ENCODE results near the gene L3MBTL4. TPM values are rescaled to one million over a fixed set of nuclear protein-coding genes. Genes with fewer than 3 reads are reported as not detected.

The L3MBTL4 gene
- total RNA-seq, 1 donor from 2014 or later = 0.34 TPM

DNA sequence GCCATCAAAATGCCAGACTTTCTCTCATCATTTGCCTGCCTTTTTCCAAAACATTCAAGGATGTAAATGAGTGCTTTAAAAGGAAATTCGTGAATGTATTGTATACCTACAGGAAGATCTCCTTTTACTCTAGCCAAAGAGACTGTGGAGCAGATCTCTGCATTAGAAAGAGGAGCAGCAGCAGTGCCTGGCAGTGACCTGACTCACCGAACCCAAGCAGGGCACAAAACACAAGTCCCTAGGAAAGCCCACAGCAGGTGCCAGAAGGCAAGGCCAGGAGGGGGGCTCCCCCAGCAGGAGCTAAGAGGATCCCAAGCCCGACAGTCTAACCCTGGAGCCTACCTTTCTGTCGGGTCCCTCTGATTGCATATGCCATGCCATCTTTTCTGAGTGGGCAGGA is 47.9 kb downstream of the L3MBTL4 start:
- Histone ChIP-seq H3K36me3 (no peaks in the 10 kb centered on the region), H3K9ac (no peak overlapping the region), H3K4me3 (no peak overlapping the region), H3K27ac (no peak overlapping the region), H3K9me3 (ENCODE audit: low read depth) (no peaks in the 10 kb centered on the region), H3K4me2 (no peak overlapping the region), H3F3A (ENCODE audit: low read depth) (no peaks in the 10 kb centered on the region), H3K79me2 (ENCODE audit: low read depth) (no peaks in the 10 kb centered on the region), H3K27me3 (no peaks in the 10 kb centered on the region), H2AFZ (replicated peaks) (no peak overlapping the region), H3K4me1 (no peaks in the 10 kb centered on the region), H4K20me1 (ENCODE audit: low read depth) (no peaks in the 10 kb centered on the region)
- Mint-ChIP-seq H3K36me3 (no peaks in the 10 kb centered on the region), H3K27me3 (ENCODE audit: insufficient read depth, low read depth) (no peaks in the 10 kb centered on the region), H3K4me3 (no peak overlapping the region), H3K9me3 (no peaks in the 10 kb centered on the region), H3K4me1 (peaks cover 8% of the 10 kb centered on the region), H3K27ac (no peak overlapping the region)
- DNase-seq (ENCODE audit: low spot score) = no peak
- TF ChIP-seq EZH2 (IDR thresholded peaks at IDR 0.05) (no peak), CTCF (IDR thresholded peaks at IDR 0.05) (no peak), EZH2phosphoT487 (IDR thresholded peaks at IDR 0.05) (no peak)

- H3K27me3 Mint-ChIP-seq (ENCODE audit: insufficient read depth, low read depth) = no peaks in the 10 kb centered on the region
- no peaks in the 10 kb centered on the region for H3K79me2 ChIP-seq (ENCODE audit: low read depth)
- peaks cover 8% of the 10 kb centered on the region for H3K4me1 Mint-ChIP-seq
- no peak overlapping the region for H2AFZ ChIP-seq (replicated peaks)
- H3K27ac Mint-ChIP-seq = no peak overlapping the region
- H3K4me3 ChIP-seq = no peak overlapping the region
- no peak overlapping the region for H3K4me2 ChIP-seq
- H3K4me1 ChIP-seq = no peaks in the 10 kb centered on the region
- H3K36me3 ChIP-seq = no peaks in the 10 kb centered on the region
- H3K4me3 Mint-ChIP-seq = no peak overlapping the region
- H3K36me3 Mint-ChIP-seq = no peaks in the 10 kb centered on the region
- no peaks in the 10 kb centered on the region for H4K20me1 ChIP-seq (ENCODE audit: low read depth)
- DNase-seq (ENCODE audit: low spot score) = no peak
- no peak overlapping the region for H3K9ac ChIP-seq
- H3K9me3 ChIP-seq (ENCODE audit: low read depth) = no peaks in the 10 kb centered on the region
- H3F3A ChIP-seq (ENCODE audit: low read depth) = no peaks in the 10 kb centered on the region
- H3K27me3 ChIP-seq = no peaks in the 10 kb centered on the region
- no peak for TF ChIP-seq CTCF (IDR thresholded peaks at IDR 0.05)
- no peak for TF ChIP-seq EZH2 (IDR thresholded peaks at IDR 0.05)
- no peak for TF ChIP-seq EZH2phosphoT487 (IDR thresholded peaks at IDR 0.05)
- H3K9me3 Mint-ChIP-seq = no peaks in the 10 kb centered on the region
- H3K27ac ChIP-seq = no peak overlapping the region
Measured at GRCh38 chr18:6365385-6365784, 49.3 kb downstream of the L3MBTL4 start.

GRCh38 chr18:6363216-6363615 is 51.5 kb downstream of the L3MBTL4 start:
- H3F3A ChIP-seq (ENCODE audit: low read depth) = no peaks in the 10 kb centered on the region
- H3K9ac ChIP-seq = no peak overlapping the region
- Mint-ChIP-seq H3K36me3 (no peaks in the 10 kb centered on the region), H3K27ac (no peak overlapping the region), H3K4me3 (no peak overlapping the region), H3K27me3 (ENCODE audit: insufficient read depth, low read depth) (no peaks in the 10 kb centered on the region), H3K9me3 (no peaks in the 10 kb centered on the region), H3K4me1 (peaks cover 8% of the 10 kb centered on the region)
- H3K4me1 ChIP-seq = no peaks in the 10 kb centered on the region
- H3K4me2 ChIP-seq = no peak overlapping the region
- no peak for TF ChIP-seq EZH2 (IDR thresholded peaks at IDR 0.05)
- TF ChIP-seq EZH2phosphoT487 (IDR thresholded peaks at IDR 0.05) = no peak
- no peak for TF ChIP-seq CTCF (IDR thresholded peaks at IDR 0.05)
- no peaks in the 10 kb centered on the region for H3K27me3 ChIP-seq
- no peak overlapping the region for H2AFZ ChIP-seq (replicated peaks)
- no peak overlapping the region for H3K27ac ChIP-seq
- H3K9me3 ChIP-seq (ENCODE audit: low read depth) = no peaks in the 10 kb centered on the region
- DNase-seq (ENCODE audit: low spot score) = no peak
- no peaks in the 10 kb centered on the region for H3K79me2 ChIP-seq (ENCODE audit: low read depth)
- H3K36me3 ChIP-seq = no peaks in the 10 kb centered on the region
- no peaks in the 10 kb centered on the region for H4K20me1 ChIP-seq (ENCODE audit: low read depth)
- no peak overlapping the region for H3K4me3 ChIP-seq

Measured in neural progenitor cell (in vitro differentiated cells).